ENCODE results near the gene VPS52.

GRCh38 chr6:33297406-33297955 lies 25.8 kb upstream of the VPS52 start:
- TF ChIP-seq ZSCAN30 (tag by site-specific recombination; IDR thresholded peaks at IDR 0.05), result no peak
- no peak for TF ChIP-seq ZNF707 (tag by site-specific recombination; IDR thresholded peaks at IDR 0.05)
- TF ChIP-seq ZNF830 (tag by site-specific recombination; IDR thresholded peaks at IDR 0.05; ENCODE audit: low read depth), result no peak
- no peak for TF ChIP-seq ZNF473 (tag by site-specific recombination; IDR thresholded peaks at IDR 0.05)
- no peak for TF ChIP-seq KLF10 (tag by site-specific recombination; IDR thresholded peaks at IDR 0.05)
- no peak for TF ChIP-seq ZBTB44 (tag by site-specific recombination; IDR thresholded peaks at IDR 0.05)
- TF ChIP-seq ZNF114 (tag by site-specific recombination; IDR thresholded peaks at IDR 0.05), result no peak
- TF ChIP-seq KLF1 (tag by site-specific recombination; IDR thresholded peaks at IDR 0.05), result no peak
- TF ChIP-seq ZNF274 (IDR thresholded peaks at IDR 0.05; ENCODE audit: low read length), result no peak
- no peak for TF ChIP-seq ZNF274 (tag by site-specific recombination; IDR thresholded peaks at IDR 0.05; ENCODE audit: borderline replicate concordance)
- TF ChIP-seq PATZ1 (tag by site-specific recombination; IDR thresholded peaks at IDR 0.05), result no peak
- no peak for TF ChIP-seq ZSCAN4 (tag by site-specific recombination; IDR thresholded peaks at IDR 0.05)
